ENCODE measurements around the gene DCAF5.
A peak's percentile ranks its signal among the peaks of the same experiment; 100 is the strongest.
"Not testable (repeated sequence)": the region's sequence is repeated elsewhere in the genome, so short reads cannot be mapped to it uniquely, and the experiment has no call there.

Gene DCAF5

GRCh38 chr14:69066396-69067171 is 86.3 kb downstream of the DCAF5 start:
- DNase-seq, result no peak

GRCh38 chr14:69065934-69066333 is 87.0 kb downstream of the DCAF5 start:
- DNase-seq, result not testable (repeated sequence)

GRCh38 chr14:69064596-69064995 is 88.3 kb downstream of the DCAF5 start:
- no peak for DNase-seq

- DNase-seq, result peak; percentile 92
Measured at GRCh38 chr14:69059658-69060623, 93.0 kb downstream of the DCAF5 start.

- DNase-seq, result no peak
Measured at GRCh38 chr14:69055999-69056788, 96.7 kb downstream of the DCAF5 start.

GRCh38 chr14:69055125-69055524 is 97.8 kb downstream of the DCAF5 start:
- peak; percentile 37 for DNase-seq

GRCh38 chr14:69054030-69054429 is 98.9 kb downstream of the DCAF5 start:
- DNase-seq, result no peak

- DNase-seq, result no peak
Measured at GRCh38 chr14:69052181-69052601, 100.7 kb downstream of the DCAF5 start.

- DNase-seq, result no peak
Measured at GRCh38 chr14:69050240-69051184, 102.4 kb downstream of the DCAF5 start.

- DNase-seq, result peak; percentile 72
Measured at GRCh38 chr14:69049675-69050074, 103.2 kb downstream of the DCAF5 start.

- DNase-seq, result no peak
Measured at GRCh38 chr14:69048456-69048855, 104.5 kb downstream of the DCAF5 start.

- DNase-seq, result no peak
Measured at GRCh38 chr14:69047255-69047654, 105.7 kb downstream of the DCAF5 start.

GRCh38 chr14:69046476-69046860 is 106.5 kb downstream of the DCAF5 start:
- DNase-seq, result no peak

GRCh38 chr14:69045857-69046475 is 107.0 kb downstream of the DCAF5 start:
- no peak for DNase-seq

- DNase-seq, result peak; percentile 40
Measured at GRCh38 chr14:69044965-69045555, 107.9 kb downstream of the DCAF5 start.

- no peak for DNase-seq
Measured at GRCh38 chr14:69044296-69044695, 108.6 kb downstream of the DCAF5 start.

GRCh38 chr14:69043596-69044260 is 109.2 kb downstream of the DCAF5 start:
- DNase-seq, result peak; percentile 71

- no peak for DNase-seq
Measured at GRCh38 chr14:69042787-69043444, 110.0 kb downstream of the DCAF5 start.

- DNase-seq, result no peak
Measured at GRCh38 chr14:69042299-69042698, 110.6 kb downstream of the DCAF5 start.

GRCh38 chr14:69041783-69042182 is 111.1 kb downstream of the DCAF5 start:
- DNase-seq, result no peak
